Calu3 (cell line): ENCODE results near the gene IL24. TPM values are rescaled to one million over a fixed set of nuclear protein-coding genes. Genes with fewer than 3 reads are reported as not detected.

Experiments used
- BruUV-seq: library from RNA; stranded (reverse); fragments of 400-500 nt; replicated peaks from 2 replicates; lab custom pipeline; 2021; lab: Mats Ljungman, UMichigan
- CTCF ChIA-PET: fragments of 300-600 bp; sonication (Branson Sonifier 250); formaldehyde crosslinking; loops from one replicate; lab custom pipeline; 2022; ENCODE audit warnings: antibody characterized with exemption; lab: Charles Lee
- DNase-seq: peaks from one replicate; pipeline ENCODE4 v3.0.0; 2022
- H3K27ac Mint-ChIP-seq: one replicate; pipeline ENCODE4 v1.8.0; 2022; ENCODE audit warnings: mixed read lengths; ENCODE audit not compliant: unreplicated experiment
- H3K27me3 Mint-ChIP-seq: one replicate; pipeline ENCODE4 v1.8.0; 2022; ENCODE audit warnings: mixed read lengths; ENCODE audit not compliant: unreplicated experiment
- H3K36me3 Mint-ChIP-seq: one replicate; pipeline ENCODE4 v1.8.0; 2022; ENCODE audit warnings: mild to moderate bottlenecking, moderate library complexity, mixed read lengths; ENCODE audit not compliant: insufficient read depth, unreplicated experiment
- H3K4me1 Mint-ChIP-seq: one replicate; pipeline ENCODE4 v1.8.0; 2022; ENCODE audit warnings: mild to moderate bottlenecking, low read depth, mixed read lengths; ENCODE audit not compliant: unreplicated experiment
- H3K4me3 Mint-ChIP-seq: one replicate; pipeline ENCODE4 v1.8.0; 2022; ENCODE audit warnings: mild to moderate bottlenecking, low read depth, moderate library complexity, mixed read lengths; ENCODE audit not compliant: unreplicated experiment
- H3K9me3 Mint-ChIP-seq: one replicate; pipeline ENCODE4 v1.8.0; 2022; ENCODE audit warnings: low read depth, mixed read lengths; ENCODE audit not compliant: unreplicated experiment
- intact Hi-C: fragments of 100-400 bp; cut with micrococcal nuclease; formaldehyde crosslinking; loops from one replicate; pipeline ENCODE4 v1.10.0; 2022; ENCODE audit not compliant: unreplicated experiment
- total RNA-seq: library from RNA; stranded (reverse); gene quantifications from 2 replicates; pipeline ENCODE4 v1.2.3, GENCODE V29; 2022
- TF ChIP-seq, protein P1 (sequence below): fragments of 200-600 bp; IDR thresholded peaks from one replicate; pipeline ENCODE4 v1.8.0; 2022; ENCODE audit warnings: antibody characterized with exemption; ENCODE audit not compliant: unreplicated experiment

Gene IL24
- total RNA-seq, 1 experiment from 2014 or later = not detected

- no peaks in the 10 kb centered on the region for H3K4me1 Mint-ChIP-seq
- H3K27ac Mint-ChIP-seq = no peak overlapping the region
- peaks cover 61% of the 10 kb centered on the region for H3K27me3 Mint-ChIP-seq
- CTCF ChIA-PET = interaction anchor here (0.6 to 1.1 kb wide), 2 partner anchors 11 to 52 kb away, joined by 3 to 5 read pairs; no protein-coding TSS in a partner anchor
- H3K9me3 Mint-ChIP-seq = peaks cover 2% of the 10 kb centered on the region
- intact Hi-C loops = no loop called here
- no TSS peak for BruUV-seq
- TF ChIP-seq, protein P1, sequence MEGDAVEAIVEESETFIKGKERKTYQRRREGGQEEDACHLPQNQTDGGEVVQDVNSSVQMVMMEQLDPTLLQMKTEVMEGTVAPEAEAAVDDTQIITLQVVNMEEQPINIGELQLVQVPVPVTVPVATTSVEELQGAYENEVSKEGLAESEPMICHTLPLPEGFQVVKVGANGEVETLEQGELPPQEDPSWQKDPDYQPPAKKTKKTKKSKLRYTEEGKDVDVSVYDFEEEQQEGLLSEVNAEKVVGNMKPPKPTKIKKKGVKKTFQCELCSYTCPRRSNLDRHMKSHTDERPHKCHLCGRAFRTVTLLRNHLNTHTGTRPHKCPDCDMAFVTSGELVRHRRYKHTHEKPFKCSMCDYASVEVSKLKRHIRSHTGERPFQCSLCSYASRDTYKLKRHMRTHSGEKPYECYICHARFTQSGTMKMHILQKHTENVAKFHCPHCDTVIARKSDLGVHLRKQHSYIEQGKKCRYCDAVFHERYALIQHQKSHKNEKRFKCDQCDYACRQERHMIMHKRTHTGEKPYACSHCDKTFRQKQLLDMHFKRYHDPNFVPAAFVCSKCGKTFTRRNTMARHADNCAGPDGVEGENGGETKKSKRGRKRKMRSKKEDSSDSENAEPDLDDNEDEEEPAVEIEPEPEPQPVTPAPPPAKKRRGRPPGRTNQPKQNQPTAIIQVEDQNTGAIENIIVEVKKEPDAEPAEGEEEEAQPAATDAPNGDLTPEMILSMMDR = no peak
- no peaks in the 10 kb centered on the region for H3K36me3 Mint-ChIP-seq
- DNase-seq = no peak
- H3K4me3 Mint-ChIP-seq = no peak overlapping the region
Measured at GRCh38 chr1:206860165-206860564, 37.1 kb upstream of the IL24 start.

GRCh38 chr1:206863266-206863665 is 34.0 kb upstream of the IL24 start:
- H3K27me3 Mint-ChIP-seq = peaks cover 72% of the 10 kb centered on the region
- BruUV-seq = no TSS peak
- TF ChIP-seq, protein P1 = no peak
- CTCF ChIA-PET = interaction anchor here (0.6 to 0.9 kb wide), 2 partner anchors 46 to 49 kb away, joined by 3 read pairs; no protein-coding TSS in a partner anchor
- DNase-seq = no peak
- peaks cover 2% of the 10 kb centered on the region for H3K9me3 Mint-ChIP-seq
- H3K36me3 Mint-ChIP-seq = no peaks in the 10 kb centered on the region
- intact Hi-C loops = no loop called here
- no peak overlapping the region for H3K4me3 Mint-ChIP-seq
- no peaks in the 10 kb centered on the region for H3K4me1 Mint-ChIP-seq
- H3K27ac Mint-ChIP-seq = no peak overlapping the region

GRCh38 chr1:206864939-206865671 is 32.1 kb upstream of the IL24 start, which contains the start of gene IL20:
TSS of gene IL20 (plus strand) at chr1:206865623. CDS start at chr1:206865853, 230 bp downstream.
- peak; percentile 88 for DNase-seq
- H3K27ac Mint-ChIP-seq = no peak within 1 kb of the TSS
- BruUV-seq = no TSS peak
- H3K9me3 Mint-ChIP-seq = peaks cover 2% of the 10 kb centered on the region
- TF ChIP-seq, protein P1 = peak; percentile 86
- peaks cover 85% of the 10 kb centered on the region for H3K27me3 Mint-ChIP-seq
- H3K36me3 Mint-ChIP-seq = no peaks in the 10 kb centered on the region
- intact Hi-C loops = loop anchor here (2.0 kb wide), 2 partner anchors 46 to 114 kb away; no protein-coding TSS in a partner anchor
- H3K4me3 Mint-ChIP-seq = no peak within 1 kb of the TSS
- no peaks in the 10 kb centered on the region for H3K4me1 Mint-ChIP-seq
- CTCF ChIA-PET = interaction anchor here (0.7 to 1.1 kb wide), 3 partner anchors 10 to 117 kb away, joined by 3 to 4 read pairs (median 3); no protein-coding TSS in a partner anchor

GRCh38 chr1:206866062-206866461 is 31.2 kb upstream of the IL24 start:
- no TSS peak for BruUV-seq
- intact Hi-C loops = no loop called here

More at GRCh38 chr1:206866062-206866461, 31.2 kb upstream of the IL24 start:
- peaks cover 2% of the 10 kb centered on the region for H3K9me3 Mint-ChIP-seq
- H3K4me1 Mint-ChIP-seq = no peaks in the 10 kb centered on the region
- H3K27ac Mint-ChIP-seq = no peak overlapping the region
- no peak for DNase-seq
- peaks cover 85% of the 10 kb centered on the region for H3K27me3 Mint-ChIP-seq
- no peaks in the 10 kb centered on the region for H3K36me3 Mint-ChIP-seq
- TF ChIP-seq, protein P1 = no peak
- no peak overlapping the region for H3K4me3 Mint-ChIP-seq
- CTCF ChIA-PET = interaction anchor here (0.8 to 1.1 kb wide), 3 partner anchors 11 to 151 kb away, joined by 3 read pairs; no protein-coding TSS in a partner anchor
